ENCODE results near the gene GABPA.
A peak's percentile ranks its signal among the peaks of the same experiment; 100 is the strongest.
"Not testable (repeated sequence)": the region's sequence is repeated elsewhere in the genome, so short reads cannot be mapped to it uniquely, and the experiment has no call there.

GABPA gene

GRCh38 chr21:25734904-25735645 lies at the start of gene GABPA, which contains the start of gene ATP5PF:
Gene GABPA (plus strand): TSS chr21:25734972. CDS start chr21:25741599, 6,627 bp downstream.
Gene ATP5PF (minus strand): TSS chr21:25734904. CDS start chr21:25729794, 5,110 bp downstream.
- DNase-seq (ENCODE audit: low spot score), result peak; percentile 86

GRCh38 chr21:25687787-25688186 lies 47.0 kb upstream of the GABPA start:
- DNase-seq (ENCODE audit: low spot score), result no peak

- DNase-seq (ENCODE audit: low spot score), result no peak
Measured at GRCh38 chr21:25688275-25689155, 46.3 kb upstream of the GABPA start.

GRCh38 chr21:25689226-25689625 lies 45.5 kb upstream of the GABPA start:
- peak; percentile 15 for DNase-seq (ENCODE audit: low spot score)

- no peak for DNase-seq (ENCODE audit: low spot score)
Measured at GRCh38 chr21:25691976-25692375, 42.8 kb upstream of the GABPA start.

- DNase-seq (ENCODE audit: low spot score), result not testable (repeated sequence)
Measured at GRCh38 chr21:25695461-25695860, 39.3 kb upstream of the GABPA start.

GRCh38 chr21:25700741-25701140 lies 34.0 kb upstream of the GABPA start:
- no peak for DNase-seq (ENCODE audit: low spot score)

GRCh38 chr21:25701529-25701928 lies 33.2 kb upstream of the GABPA start:
- no peak for DNase-seq (ENCODE audit: low spot score)

- DNase-seq (ENCODE audit: low spot score), result peak; percentile 25
Measured at GRCh38 chr21:25708467-25709065, 26.2 kb upstream of the GABPA start.

GRCh38 chr21:25709684-25710265 lies 25.0 kb upstream of the GABPA start:
- DNase-seq (ENCODE audit: low spot score), result no peak

GRCh38 chr21:25710550-25710949 lies 24.2 kb upstream of the GABPA start:
- no peak for DNase-seq (ENCODE audit: low spot score)

GRCh38 chr21:25714066-25714465 lies 20.7 kb upstream of the GABPA start:
- not testable (repeated sequence) for DNase-seq (ENCODE audit: low spot score)

- no peak for DNase-seq (ENCODE audit: low spot score)
Measured at GRCh38 chr21:25717491-25718147, 17.2 kb upstream of the GABPA start.

GRCh38 chr21:25721987-25722386 lies 12.8 kb upstream of the GABPA start:
- no peak for DNase-seq (ENCODE audit: low spot score)

GRCh38 chr21:25722631-25723030 lies 12.1 kb upstream of the GABPA start:
- DNase-seq (ENCODE audit: low spot score), result no peak

- DNase-seq (ENCODE audit: low spot score), result no peak
Measured at GRCh38 chr21:25732091-25732760, 2.5 kb upstream of the GABPA start.

GRCh38 chr21:25733859-25734653 lies 716 bp upstream of the GABPA start:
- DNase-seq (ENCODE audit: low spot score), result peak; percentile 19

- DNase-seq (ENCODE audit: low spot score), result no peak
Measured at GRCh38 chr21:25734654-25734903, 193 bp upstream of the GABPA start.

GRCh38 chr21:25735646-25736597 lies 1.1 kb downstream of the GABPA start:
- peak; percentile 69 for DNase-seq (ENCODE audit: low spot score)
